Panc1 (cell line): Measurements from ENCODE around the gene PSMD13. TPM values are rescaled to one million over a fixed set of nuclear protein-coding genes. Genes with fewer than 3 reads are reported as not detected.

Source experiments
- ATAC-seq: fragments of 200-7000 bp; cut with Tn5 transposase; 2 replicates; pipeline ENCODE4 v1.9.1; 2020; ENCODE audit warnings: mild to moderate bottlenecking, moderate library complexity
- BruUV-seq: library from RNA; stranded (reverse); fragments of 400-500 nt; replicated peaks from 2 replicates; lab custom pipeline; 2021; lab: Mats Ljungman, UMichigan
- CTCF ChIA-PET: fragments of 300-600 bp; sonication (Branson Sonifier 250); formaldehyde crosslinking; loops from one replicate; lab custom pipeline; 2022; ENCODE audit warnings: antibody characterized with exemption; lab: Charles Lee
- POLR2A ChIA-PET: fragments of 300-600 bp; sonication (Branson Sonifier 250); formaldehyde crosslinking; loops from one replicate; lab custom pipeline; 2022; ENCODE audit warnings: antibody characterized with exemption; lab: Charles Lee
- DNase-seq: peaks from one replicate; pipeline ENCODE4 v3.0.0-alpha.2; 2010; ENCODE audit warnings: low read depth, low spot score
- H3K27ac ChIP-seq: 2 replicates; pipeline ENCODE4 v1.5.1; 2011; ENCODE audit warnings: mild to moderate bottlenecking, low read length, inconsistent platforms
- H3K27me3 ChIP-seq: fragments of 200-500 bp; sonication (Bioruptor generic); 2 replicates; pipeline ENCODE4 v1.6.0; 2014; ENCODE audit warnings: low read length, inconsistent platforms; ENCODE audit not compliant: control insufficient read depth, insufficient read depth
- H3K36me3 ChIP-seq: fragments of 200-500 bp; sonication (Bioruptor generic); 2 replicates; pipeline ENCODE4 v1.5.1; 2014; ENCODE audit warnings: inconsistent platforms, mild to moderate bottlenecking, low read length, moderate library complexity; ENCODE audit not compliant: control insufficient read depth, insufficient read depth
- H3K4me1 ChIP-seq: 2 replicates; pipeline ENCODE4 v1.5.1; 2011; ENCODE audit warnings: inconsistent platforms, mild to moderate bottlenecking, low read length, moderate library complexity; ENCODE audit not compliant: control insufficient read depth, insufficient read depth
- H3K4me3 ChIP-seq, 2 experiments: 2 replicates each; pipeline ENCODE4 v1.5.1; 2011 to 2012; ENCODE audit warnings: low read depth in 2 of 2, low read length in 2 of 2, mild to moderate bottlenecking in 2 of 2, inconsistent platforms in 1 of 2, moderate library complexity in 1 of 2
- H3K9me3 ChIP-seq: fragments of 200-500 bp; sonication (Bioruptor generic); 2 replicates; pipeline ENCODE4 v1.5.1; 2014; ENCODE audit warnings: low read depth, mild to moderate bottlenecking, inconsistent platforms, low read length, moderate library complexity; ENCODE audit not compliant: control insufficient read depth, insufficient read depth
- CTCF ChIP-seq: fragments of 450-650 bp; IDR thresholded peaks from 2 replicates; pipeline ENCODE4 v1.5.1; 2017; ENCODE audit warnings: mild to moderate bottlenecking
- POLR2AphosphoS5 ChIP-seq: IDR thresholded peaks from 2 replicates; pipeline ENCODE4 v1.6.1; 2012; ENCODE audit warnings: mild to moderate bottlenecking, low read depth, low read length, moderate library complexity
- SIN3A ChIP-seq: IDR thresholded peaks from 2 replicates; pipeline ENCODE4 v1.6.1; 2012; ENCODE audit warnings: low read depth, mild to moderate bottlenecking, low read length, moderate library complexity, borderline replicate concordance; ENCODE audit not compliant: insufficient read depth
- TCF7L2 ChIP-seq: IDR thresholded peaks from 2 replicates; pipeline ENCODE4 v1.6.1; 2011; ENCODE audit warnings: mild to moderate bottlenecking, low read depth, low read length, inconsistent platforms
- in situ Hi-C: cut with HindIII; loops from 2 replicates; pipeline ENCODE4 v1.10.0; 2016; ENCODE audit warnings: low sequenced_read_pairs, low pct_unique_long_range_greater_than_20kb
- intact Hi-C: fragments of 100-400 bp; cut with micrococcal nuclease; formaldehyde crosslinking; loops from one replicate; pipeline ENCODE4 v1.10.0; 2022; ENCODE audit not compliant: unreplicated experiment
- total RNA-seq: library from RNA; stranded (reverse); gene quantifications from one replicate; pipeline ENCODE4 v1.2.1, GENCODE V29; 2021; ENCODE audit not compliant: unreplicated experiment
- TF ChIP-seq, protein P1 (sequence below), 2 experiments: IDR thresholded peaks; 2 replicates each; pipeline ENCODE4 v1.6.1; 2011 to 2012; ENCODE audit warnings: low read depth in 2 of 2, control low read depth in 1 of 2, low read length in 1 of 2, mild to moderate bottlenecking in 1 of 2, moderate library complexity in 1 of 2; ENCODE audit not compliant: insufficient read depth in 1 of 2

Gene PSMD13
- total RNA-seq, 1 experiment from 2014 or later: 271 TPM

GRCh38 chr11:223026-223789 is 13.6 kb upstream of the PSMD13 start:
- in situ Hi-C loops: no loop called here
- no TSS peak for BruUV-seq
- Histone ChIP-seq H3K27ac (no peak overlapping the region), H3K4me3 (no peak overlapping the region), H3K36me3 (no peaks in the 10 kb centered on the region), H3K4me1 (no peaks in the 10 kb centered on the region), H3K9me3 (no peaks in the 10 kb centered on the region), H3K27me3 (no peaks in the 10 kb centered on the region)
- no peak for TF ChIP-seq SIN3A
- TF ChIP-seq CTCF: no peak
- no peak for TF ChIP-seq POLR2AphosphoS5
- TF ChIP-seq TCF7L2: no peak
- TF ChIP-seq, protein P1, sequence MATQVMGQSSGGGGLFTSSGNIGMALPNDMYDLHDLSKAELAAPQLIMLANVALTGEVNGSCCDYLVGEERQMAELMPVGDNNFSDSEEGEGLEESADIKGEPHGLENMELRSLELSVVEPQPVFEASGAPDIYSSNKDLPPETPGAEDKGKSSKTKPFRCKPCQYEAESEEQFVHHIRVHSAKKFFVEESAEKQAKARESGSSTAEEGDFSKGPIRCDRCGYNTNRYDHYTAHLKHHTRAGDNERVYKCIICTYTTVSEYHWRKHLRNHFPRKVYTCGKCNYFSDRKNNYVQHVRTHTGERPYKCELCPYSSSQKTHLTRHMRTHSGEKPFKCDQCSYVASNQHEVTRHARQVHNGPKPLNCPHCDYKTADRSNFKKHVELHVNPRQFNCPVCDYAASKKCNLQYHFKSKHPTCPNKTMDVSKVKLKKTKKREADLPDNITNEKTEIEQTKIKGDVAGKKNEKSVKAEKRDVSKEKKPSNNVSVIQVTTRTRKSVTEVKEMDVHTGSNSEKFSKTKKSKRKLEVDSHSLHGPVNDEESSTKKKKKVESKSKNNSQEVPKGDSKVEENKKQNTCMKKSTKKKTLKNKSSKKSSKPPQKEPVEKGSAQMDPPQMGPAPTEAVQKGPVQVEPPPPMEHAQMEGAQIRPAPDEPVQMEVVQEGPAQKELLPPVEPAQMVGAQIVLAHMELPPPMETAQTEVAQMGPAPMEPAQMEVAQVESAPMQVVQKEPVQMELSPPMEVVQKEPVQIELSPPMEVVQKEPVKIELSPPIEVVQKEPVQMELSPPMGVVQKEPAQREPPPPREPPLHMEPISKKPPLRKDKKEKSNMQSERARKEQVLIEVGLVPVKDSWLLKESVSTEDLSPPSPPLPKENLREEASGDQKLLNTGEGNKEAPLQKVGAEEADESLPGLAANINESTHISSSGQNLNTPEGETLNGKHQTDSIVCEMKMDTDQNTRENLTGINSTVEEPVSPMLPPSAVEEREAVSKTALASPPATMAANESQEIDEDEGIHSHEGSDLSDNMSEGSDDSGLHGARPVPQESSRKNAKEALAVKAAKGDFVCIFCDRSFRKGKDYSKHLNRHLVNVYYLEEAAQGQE (IDR thresholded peaks at IDR 0.05; ENCODE audit: insufficient read depth in 1 of 2, low read depth in 2 of 2, low read length in 1 of 2): no peak
- POLR2A ChIA-PET: no interaction called here
- CTCF ChIA-PET: interaction anchor here (0.5 kb wide), 1 partner anchor 184 kb away, joined by 3 read pairs; no protein-coding TSS in a partner anchor
- intact Hi-C loops: no loop called here
- ATAC-seq (no peak), DNase-seq (no peak)

DNA sequence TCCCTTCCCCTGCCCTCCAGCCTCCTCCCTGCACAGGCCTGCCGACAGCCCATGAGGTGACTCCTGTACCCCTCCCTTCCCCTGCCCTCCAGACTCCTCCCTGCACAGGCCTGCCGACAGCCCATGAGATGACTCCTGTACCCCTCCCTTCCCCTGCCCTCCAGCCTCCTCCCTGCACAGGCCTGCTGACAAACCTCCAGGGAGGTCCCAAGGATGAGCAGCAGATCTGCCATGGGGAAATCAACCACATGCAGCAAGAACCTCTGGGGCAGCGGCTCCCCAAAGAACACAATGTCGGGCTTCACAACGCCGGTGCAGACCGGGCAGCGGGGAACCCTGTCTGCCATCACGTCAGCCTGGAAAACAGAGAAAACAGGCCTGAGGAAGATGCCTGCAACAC is 12.9 kb upstream of the PSMD13 start:
- Histone ChIP-seq H3K9me3 (no peaks in the 10 kb centered on the region), H3K27me3 (no peaks in the 10 kb centered on the region), H3K27ac (no peak overlapping the region), H3K36me3 (no peaks in the 10 kb centered on the region), H3K4me3 (no peak overlapping the region), H3K4me1 (no peaks in the 10 kb centered on the region)
- CTCF ChIA-PET: no interaction called here
- TF ChIP-seq CTCF (no peak), TCF7L2 (no peak), SIN3A (no peak), POLR2AphosphoS5 (no peak)
- TF ChIP-seq, protein P1 (IDR thresholded peaks at IDR 0.05; ENCODE audit: insufficient read depth in 1 of 2, low read depth in 2 of 2, low read length in 1 of 2): no peak
- intact Hi-C loops (no loop called here), in situ Hi-C loops (no loop called here)
- POLR2A ChIA-PET: no interaction called here
- BruUV-seq: no TSS peak
- ATAC-seq: no peak
- no peak for DNase-seq
